HG03095 (cell line): ENCODE results near the gene FIBCD1.
"Not testable (repeated sequence)": the region's sequence is repeated elsewhere in the genome, so short reads cannot be mapped to it uniquely, and the experiment has no call there.

Experiments
- ATAC-seq: cut with Tn5 transposase; IDR thresholded peaks from one replicate; pipeline ENCODE4 v1.9.1; 2021; ENCODE audit warnings: moderate library complexity; ENCODE audit not compliant: unreplicated experiment

The FIBCD1 gene

GRCh38 chr9:130955947-130956621, 17.0 kb upstream of the FIBCD1 start:
- ATAC-seq, result no peak

DNA sequence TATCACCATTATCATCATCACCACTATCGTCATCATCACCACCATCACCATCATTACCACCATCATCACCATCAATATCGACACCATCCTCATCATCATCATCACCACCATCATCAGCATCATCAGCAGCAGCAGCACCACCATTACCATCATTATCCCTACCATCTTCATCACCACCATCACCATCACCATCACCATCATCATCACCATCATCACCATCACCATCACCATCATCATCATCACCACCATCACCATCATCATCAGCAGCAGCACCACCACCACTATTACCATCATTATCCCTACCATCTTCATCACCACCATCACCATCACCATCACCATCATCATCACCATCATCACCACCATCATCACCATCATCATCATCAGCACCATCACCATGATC, 15.9 kb upstream of the FIBCD1 start:
- ATAC-seq, result not testable (repeated sequence)

GRCh38 chr9:130954317-130954716, 15.3 kb upstream of the FIBCD1 start:
- ATAC-seq, result no peak

DNA sequence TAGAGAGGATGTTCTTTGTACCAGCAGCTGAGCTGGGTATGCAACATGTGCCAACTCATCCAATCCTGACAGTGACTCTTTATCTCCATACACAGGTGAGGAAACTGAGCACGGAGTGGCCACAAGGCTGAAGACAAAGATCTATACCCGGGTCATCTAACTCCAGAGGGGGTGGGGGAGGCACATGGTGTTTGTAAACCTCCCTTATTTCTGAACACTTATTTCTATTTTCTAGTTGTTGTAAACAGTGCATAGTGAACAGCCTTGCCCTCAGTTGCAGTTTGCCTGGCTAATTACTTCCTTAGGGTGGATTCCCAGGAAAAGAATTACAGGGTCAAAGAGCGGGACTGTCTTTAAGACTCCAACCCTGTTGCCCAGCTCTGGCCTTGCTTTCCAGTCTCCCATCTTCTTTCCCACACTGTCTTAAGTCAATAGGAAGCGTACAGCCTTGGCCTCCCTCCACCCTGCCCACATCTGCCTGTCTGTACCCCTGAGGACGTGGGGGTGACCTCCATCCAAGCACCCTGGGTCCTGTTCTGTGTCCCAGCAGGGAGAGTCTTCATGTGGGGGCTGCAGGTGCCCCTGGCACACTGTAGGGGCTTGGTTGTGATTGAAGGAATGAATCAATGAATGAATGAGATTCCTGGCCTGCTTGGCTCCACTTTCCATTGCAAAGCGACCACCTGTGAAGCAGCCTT, 13.2 kb upstream of the FIBCD1 start:
- no peak for ATAC-seq

- ATAC-seq, result no peak
Observed at GRCh38 chr9:130950039-130950311, 10.9 kb upstream of the FIBCD1 start.

DNA sequence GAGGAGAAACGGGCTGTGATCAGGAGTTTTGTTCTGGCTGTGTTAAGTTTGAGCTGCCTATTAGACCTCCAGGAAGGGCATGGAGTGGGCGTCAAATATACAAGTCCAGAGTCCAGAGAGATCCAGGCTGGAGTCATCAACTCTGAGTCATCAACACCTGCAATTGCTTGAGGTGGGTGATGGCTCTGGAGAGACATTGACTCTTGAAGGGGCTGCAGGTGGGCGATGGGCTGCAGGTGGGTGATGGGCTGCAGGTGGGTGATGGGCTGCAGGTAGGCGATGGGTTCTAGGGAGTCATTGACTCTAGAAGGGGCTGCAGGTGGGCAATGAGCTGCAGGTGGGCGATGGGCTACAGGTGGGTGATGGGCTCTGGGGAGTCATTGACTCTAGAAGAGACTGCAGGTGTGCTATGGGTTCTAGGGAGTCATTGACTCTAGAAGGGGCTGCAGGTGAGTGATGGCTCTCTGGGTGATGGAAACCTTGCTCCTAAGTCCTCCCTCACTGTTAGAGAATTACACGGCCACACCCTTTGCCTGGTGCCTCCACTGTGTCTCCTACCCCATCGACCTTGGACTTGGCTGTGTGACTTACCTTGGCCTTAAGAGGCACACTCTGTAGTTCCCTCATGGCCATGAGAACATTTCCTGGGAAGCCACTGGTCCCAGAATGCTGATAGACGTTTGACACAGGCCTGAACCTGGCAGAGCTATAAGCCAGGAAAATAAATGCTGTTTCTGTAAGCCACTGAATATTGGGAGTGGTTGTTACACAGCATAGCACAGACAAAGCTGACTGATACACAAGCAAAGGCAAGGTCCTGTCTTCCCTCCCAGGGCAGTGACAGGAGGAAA, 10.4 kb upstream of the FIBCD1 start:
- no peak for ATAC-seq

- no peak for ATAC-seq
Observed at GRCh38 chr9:130948266-130948665, 9.2 kb upstream of the FIBCD1 start.

GRCh38 chr9:130947618-130948140, 8.6 kb upstream of the FIBCD1 start:
- ATAC-seq, result no peak

DNA sequence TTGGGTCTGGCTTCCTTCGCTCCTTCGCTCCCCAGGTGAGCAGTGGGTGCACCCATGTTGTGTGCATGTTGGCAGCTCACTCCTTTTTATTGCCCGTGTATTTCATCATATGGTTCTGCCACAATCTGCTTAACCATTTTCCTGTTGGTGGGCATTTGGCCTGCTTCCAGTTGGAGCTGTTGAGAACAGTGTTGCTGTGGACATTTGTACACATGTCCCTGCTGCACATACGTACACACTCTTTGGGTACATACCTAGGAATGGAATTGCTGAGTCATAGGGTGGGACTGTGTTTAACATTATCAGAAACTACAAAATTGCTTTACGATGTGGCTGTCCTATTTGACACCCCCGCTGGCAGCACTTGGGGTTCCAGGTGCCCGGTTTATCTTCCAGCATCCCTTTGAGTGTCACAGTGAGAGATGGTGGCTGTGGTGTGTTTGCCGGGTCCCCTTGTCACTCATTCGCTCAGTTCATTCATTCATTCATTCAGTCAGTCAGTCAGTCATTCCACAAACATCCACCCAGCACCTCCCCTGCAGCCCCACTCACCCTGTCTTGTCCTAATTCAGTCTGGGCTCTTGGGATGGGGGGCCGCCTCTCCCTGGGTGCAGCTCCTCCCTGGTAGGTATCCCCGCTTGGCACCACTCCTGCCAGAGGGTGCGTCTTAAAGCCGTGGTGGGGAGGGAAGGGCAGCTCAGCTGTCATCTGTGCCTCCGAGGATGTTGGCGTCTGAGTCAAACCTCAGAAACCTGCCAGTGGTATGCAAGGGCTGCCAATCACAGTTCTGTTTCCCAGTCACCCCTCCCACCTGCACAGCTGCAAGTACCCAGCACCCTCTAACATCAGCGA, 7.9 kb upstream of the FIBCD1 start:
- no peak for ATAC-seq

DNA sequence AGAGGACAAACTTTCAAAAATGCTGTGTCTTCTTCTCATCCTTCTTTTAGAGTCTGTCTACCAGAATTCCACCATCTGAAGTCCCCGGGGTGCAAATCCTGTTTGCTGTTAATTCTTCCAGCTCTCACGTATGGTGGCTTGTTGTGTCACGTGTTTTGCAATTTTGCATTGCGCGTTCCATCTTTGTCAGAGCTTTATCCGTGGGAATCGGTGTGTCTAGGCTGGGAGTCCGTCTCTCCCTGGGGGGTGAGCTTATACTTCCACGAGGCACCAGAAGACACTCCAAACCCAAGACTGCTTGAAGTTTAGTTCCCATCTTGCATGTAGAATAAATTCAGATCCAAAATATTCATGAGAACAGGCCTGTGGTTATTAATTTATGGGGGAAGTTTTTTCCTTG, 6.1 kb upstream of the FIBCD1 start:
- no peak for ATAC-seq

GRCh38 chr9:130944510-130945058, 5.5 kb upstream of the FIBCD1 start:
- no peak for ATAC-seq

GRCh38 chr9:130943777-130944176, 4.7 kb upstream of the FIBCD1 start:
- no peak for ATAC-seq

DNA sequence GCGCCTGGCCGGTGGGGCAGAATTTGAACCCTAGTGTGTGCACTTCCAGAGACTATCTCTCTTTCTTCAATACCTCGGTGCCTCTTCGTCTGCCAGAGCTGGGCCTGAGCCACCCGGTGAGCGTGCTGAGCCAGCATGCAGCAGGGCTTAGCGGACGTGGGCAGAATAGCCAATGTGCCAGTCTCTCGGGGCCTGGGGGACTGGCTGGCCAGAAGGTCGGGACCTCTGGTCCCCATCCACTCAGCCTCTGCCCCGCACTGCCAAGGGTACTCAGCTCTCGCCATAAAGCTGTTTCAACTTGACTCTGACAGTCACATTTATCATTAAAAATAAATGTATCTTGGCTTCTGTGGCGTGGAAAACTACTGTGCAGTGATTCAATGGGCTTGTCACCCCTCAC, 4.2 kb upstream of the FIBCD1 start:
- no peak for ATAC-seq

DNA sequence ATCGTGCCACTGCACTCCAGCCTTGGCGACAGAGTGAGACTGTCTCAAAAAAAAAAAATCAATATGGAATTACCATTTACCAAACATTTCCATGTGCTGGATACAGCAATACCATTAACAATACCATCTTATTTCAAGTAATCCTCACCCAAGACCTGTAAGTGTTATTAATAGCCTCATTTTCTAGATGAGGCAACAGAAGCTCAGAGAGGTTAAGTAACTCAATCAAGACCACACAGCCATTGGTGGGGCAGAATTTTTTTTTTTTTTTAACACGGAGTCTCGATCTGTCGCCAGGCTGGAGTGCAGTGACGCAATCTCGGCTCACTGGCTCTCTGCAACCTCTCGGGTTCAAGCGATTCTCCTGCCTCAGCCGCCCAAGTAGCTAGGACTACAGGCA, 3.6 kb upstream of the FIBCD1 start:
- ATAC-seq, result no peak

GRCh38 chr9:130942084-130942483, 3.0 kb upstream of the FIBCD1 start:
- no peak for ATAC-seq

- ATAC-seq, result no peak
Observed at GRCh38 chr9:130940693-130941576, 1.9 kb upstream of the FIBCD1 start.

DNA sequence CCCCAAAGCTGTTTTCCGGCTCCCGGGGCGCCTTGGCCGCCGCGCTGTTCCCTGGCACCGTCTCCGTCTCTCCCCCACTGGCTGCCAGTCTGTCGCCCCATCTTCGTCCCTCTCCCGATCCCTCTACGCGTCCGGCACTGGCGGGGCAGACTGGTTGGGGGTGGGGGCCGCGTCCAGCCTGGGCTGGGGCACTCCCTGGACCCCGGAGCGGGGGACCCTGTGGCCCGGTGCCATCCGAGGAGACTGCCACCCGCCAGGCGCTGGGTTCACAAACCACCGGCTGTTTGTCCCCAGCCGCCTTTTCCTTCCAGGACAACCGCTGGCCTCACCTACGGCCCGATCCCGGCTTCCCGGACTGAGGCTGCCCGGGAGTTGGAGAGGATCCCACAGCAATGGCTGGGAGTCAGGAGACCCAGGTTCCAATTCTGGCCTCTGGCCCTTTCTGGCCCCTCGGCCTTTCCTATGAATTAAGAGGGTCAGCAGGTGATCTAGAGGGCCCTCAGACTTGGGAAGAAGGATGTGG, 1.0 kb upstream of the FIBCD1 start:
- ATAC-seq, result no peak

GRCh38 chr9:130939405-130940026, 469 bp upstream of the FIBCD1 start:
- ATAC-seq, result no peak

- no peak for ATAC-seq
Observed at GRCh38 chr9:130938184-130938651, 829 bp downstream of the FIBCD1 start.
